HG03565 (cell line): ENCODE data around the gene MIPEP.
"Not testable (repeated sequence)": the region's sequence is repeated elsewhere in the genome, so short reads cannot be mapped to it uniquely, and the experiment has no call there.

Experiments used
- ATAC-seq: cut with Tn5 transposase; IDR thresholded peaks from one replicate; pipeline ENCODE4 v1.9.1; 2021; ENCODE audit warnings: mild to moderate bottlenecking, moderate library complexity; ENCODE audit not compliant: unreplicated experiment

Gene MIPEP

DNA sequence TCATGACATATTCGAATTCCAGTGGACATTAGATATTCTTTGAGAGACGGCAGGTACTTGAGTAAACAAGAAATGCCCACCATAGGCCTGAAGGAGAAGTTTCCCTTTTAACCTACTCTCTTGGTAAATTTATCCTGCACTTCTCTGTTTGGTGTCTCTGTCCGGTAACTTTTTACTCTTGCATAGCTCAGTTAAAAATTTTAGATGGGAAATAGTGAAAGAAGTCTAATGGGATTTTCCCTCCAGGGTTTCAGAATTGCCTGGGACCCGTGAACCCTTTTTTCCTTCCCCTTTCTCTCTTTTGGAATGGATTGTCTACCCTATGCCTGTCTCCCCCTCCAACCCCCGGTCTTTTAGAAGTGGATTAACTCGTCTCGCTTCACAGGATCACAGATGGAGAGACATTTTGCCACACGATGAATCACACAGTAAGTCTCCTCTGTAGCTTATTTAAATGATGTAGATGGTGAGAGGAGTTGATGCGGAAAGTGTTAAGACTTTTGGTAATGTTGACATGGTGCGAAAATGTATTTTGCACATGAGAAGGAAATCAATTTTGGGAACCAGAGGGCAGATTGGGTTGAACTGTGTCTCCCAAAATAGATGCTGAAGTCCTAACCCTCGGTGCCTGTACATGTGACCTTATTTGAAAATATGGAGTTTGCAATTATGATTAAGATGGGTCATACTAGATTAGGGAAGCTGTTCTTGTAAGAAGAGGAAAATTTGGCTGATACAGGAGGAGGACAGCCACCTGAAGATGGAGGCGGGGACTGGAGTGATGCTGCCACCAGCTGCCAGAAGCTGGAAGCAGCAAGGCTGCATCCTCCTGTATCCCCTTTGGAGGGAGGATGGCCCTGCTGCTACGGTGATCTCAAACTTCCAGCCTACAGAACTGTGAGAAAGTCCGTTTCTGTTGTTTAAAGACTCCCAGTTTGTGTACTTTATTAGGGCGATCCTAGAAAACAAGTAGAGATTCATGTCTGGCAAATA, 711 bp upstream of the MIPEP start:
- ATAC-seq: peak; percentile 6

DNA sequence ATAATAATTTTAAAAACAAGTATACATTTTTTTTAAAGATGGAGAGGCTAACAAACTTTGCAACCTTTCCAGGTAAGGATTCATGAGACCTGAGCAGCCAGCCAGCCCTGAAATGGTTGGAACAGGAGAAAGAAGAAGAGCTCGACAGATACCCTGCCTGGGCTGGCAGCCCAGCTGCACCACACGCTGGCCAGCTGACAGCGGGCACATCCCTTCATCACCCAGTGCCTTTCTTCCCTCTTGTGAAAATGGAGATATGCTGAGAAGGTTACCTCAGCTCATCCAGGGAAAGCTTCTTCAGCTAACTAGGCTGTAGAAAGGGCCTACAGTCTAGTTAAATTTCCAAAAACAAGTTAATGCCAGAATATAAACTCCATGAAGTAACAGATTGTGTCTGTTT, 4.8 kb downstream of the MIPEP start:
- ATAC-seq: not testable (repeated sequence)

GRCh38 chr13:23883255-23883654, 5.9 kb downstream of the MIPEP start:
- no peak for ATAC-seq

- ATAC-seq: not testable (repeated sequence)
Observed at GRCh38 chr13:23881402-23881800, 7.8 kb downstream of the MIPEP start.

GRCh38 chr13:23880493-23881401, 8.5 kb downstream of the MIPEP start:
- not testable (repeated sequence) for ATAC-seq

- no peak for ATAC-seq
Observed at GRCh38 chr13:23877286-23877685, 11.9 kb downstream of the MIPEP start.

GRCh38 chr13:23876265-23876664, 12.9 kb downstream of the MIPEP start:
- ATAC-seq: no peak

DNA sequence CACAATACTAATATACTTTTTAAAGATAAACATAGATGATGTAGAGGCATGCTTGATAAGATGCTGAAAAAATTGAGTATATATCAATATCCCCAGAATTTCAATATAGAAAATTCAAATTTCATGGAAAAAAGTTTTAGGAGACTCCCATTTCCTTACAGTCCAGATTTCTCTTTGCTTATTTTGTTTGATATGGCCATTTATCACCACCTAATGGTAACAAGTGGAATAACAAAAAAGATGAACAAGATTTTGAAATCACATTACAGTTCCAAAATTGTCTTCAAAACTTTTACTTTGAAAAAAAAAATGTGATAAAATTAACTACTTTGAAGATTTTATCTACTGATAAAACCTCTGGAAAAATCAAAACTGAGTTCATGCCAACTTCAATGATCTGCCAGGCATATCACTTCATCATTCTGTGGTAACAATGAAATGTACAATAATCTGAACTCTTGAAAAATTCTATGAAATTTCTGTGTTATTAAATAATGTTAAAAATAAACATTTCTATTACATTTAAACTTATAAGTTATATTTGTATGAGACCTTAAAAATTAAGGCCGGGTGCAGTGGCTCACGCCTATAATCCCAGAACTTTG, 17.5 kb downstream of the MIPEP start:
- no peak for ATAC-seq

- peak; percentile 36 for ATAC-seq
Observed at GRCh38 chr13:23870356-23871140, 18.7 kb downstream of the MIPEP start.

DNA sequence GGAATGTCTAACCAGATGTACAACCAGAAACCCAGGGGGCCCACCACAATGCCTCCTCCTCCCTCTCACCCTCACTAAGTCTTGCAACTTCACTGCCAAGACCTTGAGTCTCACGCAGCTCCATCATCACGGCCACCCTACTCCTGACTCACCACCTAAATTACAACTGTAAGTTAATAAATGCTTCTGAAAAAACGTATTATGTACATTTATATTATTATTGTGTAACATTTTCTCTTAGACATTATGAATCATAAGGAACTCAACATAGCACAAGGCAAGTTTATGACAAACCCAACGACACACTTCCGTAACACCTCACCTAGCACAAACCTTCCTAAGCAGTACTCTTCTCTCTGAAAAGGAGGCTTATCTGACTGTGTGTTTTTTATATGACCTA, 20.7 kb downstream of the MIPEP start:
- no peak for ATAC-seq

DNA sequence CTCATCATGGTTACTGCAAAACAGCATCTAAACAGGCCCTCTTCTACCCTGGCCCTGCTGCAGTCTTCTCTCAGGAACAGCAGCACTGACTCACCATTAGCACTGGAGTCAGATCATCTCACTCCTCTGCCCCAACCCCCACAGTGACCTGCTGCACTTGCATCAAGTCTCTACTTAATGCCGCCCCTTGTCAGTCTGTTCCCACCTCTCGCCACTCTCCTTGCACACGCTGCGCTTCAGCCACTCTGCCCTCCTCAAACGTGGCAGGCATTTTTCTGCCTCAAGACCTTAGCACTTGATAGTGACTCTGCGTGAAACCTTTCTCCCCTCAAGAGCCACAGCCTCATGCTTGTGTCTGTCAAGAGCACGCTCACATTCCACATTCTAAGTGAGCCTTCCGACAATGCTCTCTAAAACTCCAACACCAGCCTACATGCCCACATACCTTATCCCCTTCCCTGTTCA, 22.1 kb downstream of the MIPEP start:
- no peak for ATAC-seq

- no peak for ATAC-seq
Observed at GRCh38 chr13:23866420-23867026, 22.7 kb downstream of the MIPEP start.

GRCh38 chr13:23865906-23866305, 23.3 kb downstream of the MIPEP start:
- ATAC-seq: no peak

DNA sequence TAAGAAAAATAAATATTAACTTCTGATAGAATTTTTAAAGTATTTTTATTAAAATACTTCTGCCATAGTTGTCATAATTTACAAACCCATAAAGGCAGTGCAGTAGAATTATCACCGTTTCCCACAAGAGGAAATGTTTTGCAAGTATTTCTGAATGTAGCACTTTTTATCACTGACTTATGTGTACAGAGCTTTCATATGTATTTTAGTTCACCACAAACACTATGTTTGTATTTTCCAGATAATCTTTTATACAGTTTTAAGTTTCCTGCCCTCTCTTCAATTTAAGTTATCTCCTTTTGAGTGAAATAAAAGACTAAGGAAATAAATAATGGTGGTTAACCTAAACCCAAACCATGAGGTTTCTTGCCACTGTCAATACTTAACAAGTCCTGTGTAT, 24.2 kb downstream of the MIPEP start:
- ATAC-seq: no peak

DNA sequence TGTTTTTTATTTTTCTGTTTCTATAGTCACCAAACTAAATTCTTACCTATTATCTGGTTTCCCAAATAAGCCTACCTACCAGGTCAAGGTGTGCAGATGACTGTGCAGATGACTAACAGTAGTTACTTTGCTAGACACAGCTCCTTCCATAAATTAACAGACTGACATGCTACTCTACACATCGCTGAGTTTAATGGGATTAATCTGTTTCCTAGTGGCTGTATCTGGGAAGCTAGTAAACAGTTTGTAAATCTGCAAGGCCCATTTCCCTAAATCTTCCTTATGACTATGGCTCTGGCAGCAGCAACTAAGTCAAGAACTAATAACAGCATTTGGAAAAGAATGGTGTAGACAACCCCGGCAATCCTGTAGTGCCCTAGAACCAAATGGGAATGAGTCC, 27.9 kb downstream of the MIPEP start:
- ATAC-seq: no peak

DNA sequence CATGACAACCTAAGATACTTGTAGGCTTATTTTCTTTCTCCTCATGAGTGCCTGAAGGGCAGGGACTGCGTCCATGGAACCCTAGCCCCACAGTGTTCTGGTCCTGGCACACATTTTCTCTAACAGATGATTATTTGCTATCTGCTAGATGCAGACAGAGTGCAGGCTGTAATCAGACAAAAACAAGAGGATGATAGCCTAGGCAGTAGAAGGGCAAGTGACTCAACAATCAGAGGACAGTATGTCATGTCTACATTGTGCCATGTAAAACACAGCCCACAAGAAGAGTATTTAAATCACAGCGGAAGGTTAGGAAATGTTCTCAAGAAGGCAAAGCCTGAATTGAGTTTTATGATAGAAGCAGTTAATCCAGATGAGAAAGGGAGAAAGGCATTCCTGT, 29.3 kb downstream of the MIPEP start:
- ATAC-seq: no peak

- no peak for ATAC-seq
Observed at GRCh38 chr13:23859455-23859854, 29.7 kb downstream of the MIPEP start.

GRCh38 chr13:23858546-23858945, 30.7 kb downstream of the MIPEP start:
- ATAC-seq: no peak

DNA sequence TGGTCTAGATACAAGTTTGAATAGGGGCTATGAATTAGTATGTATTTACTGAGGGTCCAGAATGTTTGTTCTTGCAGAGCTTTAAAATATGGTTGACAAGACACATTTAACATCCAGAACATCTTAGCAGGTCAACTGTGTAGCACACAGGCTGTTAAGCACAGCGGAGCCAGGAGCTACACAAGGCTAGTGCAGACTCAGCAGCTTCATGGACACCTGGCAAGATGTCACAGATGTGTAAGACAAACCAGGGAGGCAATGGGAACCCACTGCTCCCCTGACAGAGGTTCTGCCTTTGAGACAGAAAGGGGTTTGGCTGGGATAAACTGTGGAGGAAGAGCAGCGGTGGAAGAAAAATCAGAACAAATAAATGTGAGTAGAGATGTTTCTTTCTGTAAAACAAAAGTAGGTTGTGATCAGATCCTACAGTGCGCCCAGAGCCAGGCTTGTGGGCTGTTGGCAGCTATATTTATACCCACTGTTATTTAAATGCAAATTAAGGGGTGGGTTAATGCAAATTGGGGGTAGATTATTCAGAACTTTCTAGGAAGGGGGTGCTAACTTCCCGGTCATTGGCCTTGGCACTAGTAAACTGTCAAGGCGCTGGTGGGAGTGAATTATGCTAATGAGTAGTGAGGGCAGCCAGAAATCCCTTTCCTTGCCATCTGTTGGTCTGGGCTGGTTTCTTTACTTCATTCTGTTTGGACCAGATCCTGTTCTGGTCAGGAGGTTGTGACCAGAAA, 33.0 kb downstream of the MIPEP start:
- no peak for ATAC-seq
